Measurements from ENCODE around the gene ERAP2. TPM values are rescaled to one million over a fixed set of nuclear protein-coding genes. Genes with fewer than 3 reads are reported as not detected.

ERAP2 gene
- polyA plus RNA-seq, 1 donor from 2014 or later, result not detected

DNA sequence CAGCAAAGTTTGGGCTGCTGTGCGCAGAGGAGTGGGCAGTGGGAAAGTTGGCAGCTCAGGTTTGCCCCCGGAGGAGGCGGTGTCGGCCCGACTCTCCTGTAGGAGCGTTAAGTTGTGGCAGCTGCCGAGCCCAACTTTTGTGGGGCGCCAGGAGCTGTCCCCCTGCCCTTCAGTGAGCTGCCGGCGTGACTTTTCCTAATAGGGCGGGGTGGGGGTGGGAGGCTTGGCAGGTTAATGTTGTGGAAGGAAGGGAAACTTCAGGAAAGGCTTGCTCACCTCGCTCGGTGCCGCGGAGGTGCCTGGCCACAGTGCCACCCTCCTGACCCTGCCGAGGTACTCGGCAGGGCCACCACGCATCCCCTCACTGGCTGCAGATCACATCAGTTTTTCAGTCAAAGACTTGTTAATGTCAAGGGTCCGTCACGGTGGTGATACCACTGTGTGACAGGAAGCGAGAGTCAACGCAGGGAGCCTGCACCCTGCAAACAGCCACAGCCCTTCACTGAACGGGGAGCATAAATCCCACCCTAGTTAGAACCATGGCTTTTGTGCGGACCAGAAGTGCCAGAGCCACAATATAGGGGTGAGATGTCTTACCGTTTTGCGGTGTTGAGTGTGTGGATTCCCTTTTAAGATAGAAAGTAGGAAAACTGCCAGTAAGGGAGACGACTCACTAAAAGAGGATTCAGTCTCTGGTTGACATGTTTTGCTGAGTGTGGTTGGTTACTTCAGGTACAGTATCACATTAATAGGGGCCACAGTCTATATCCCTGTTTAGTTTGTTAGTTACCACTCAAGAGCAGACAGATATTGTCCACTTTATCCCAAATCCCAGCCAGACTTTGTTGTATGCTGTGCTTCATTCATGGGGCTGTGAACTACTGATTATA is 60.4 kb downstream of the ERAP2 start:
- peak overlapping the region; percentile 92 for H3K4me3 ChIP-seq (ENCODE audit: low read length)
- H3K9me2 ChIP-seq (ENCODE audit: insufficient read depth, low read length), result no peaks in the 10 kb centered on the region
- no peaks in the 10 kb centered on the region for H3F3A ChIP-seq (ENCODE audit: insufficient read depth, low read length, poor library complexity, severe bottlenecking)
- no peaks in the 10 kb centered on the region for H3K36me3 ChIP-seq (ENCODE audit: insufficient read depth, low read length)
- peak overlapping the region; percentile 86 for H3K4me2 ChIP-seq (ENCODE audit: low read length)
- H3K79me2 ChIP-seq (replicated peaks; ENCODE audit: insufficient read depth, low read length), result peaks cover 42% of the 10 kb centered on the region
- H2AFZ ChIP-seq (ENCODE audit: low read depth, low read length), result no peak overlapping the region
- H3K27me3 ChIP-seq (ENCODE audit: insufficient read depth, low read depth, low read length), result no peaks in the 10 kb centered on the region
- peak overlapping the region; percentile 98 for H3K9ac ChIP-seq (ENCODE audit: low read length)
- no peaks in the 10 kb centered on the region for H4K20me1 ChIP-seq (ENCODE audit: insufficient read depth)
- peak overlapping the region; percentile 98 for H3K27ac ChIP-seq (ENCODE audit: low read length)
- no peak for TF ChIP-seq TAF1 (IDR thresholded peaks at IDR 0.05; ENCODE audit: low read depth)
- TF ChIP-seq SMC3 (conservative IDR thresholded peaks at IDR 0.05; ENCODE audit: poor library complexity), result peak; percentile 19
- no peaks in the 10 kb centered on the region for H3K9me3 ChIP-seq (ENCODE audit: low read length)

DNA sequence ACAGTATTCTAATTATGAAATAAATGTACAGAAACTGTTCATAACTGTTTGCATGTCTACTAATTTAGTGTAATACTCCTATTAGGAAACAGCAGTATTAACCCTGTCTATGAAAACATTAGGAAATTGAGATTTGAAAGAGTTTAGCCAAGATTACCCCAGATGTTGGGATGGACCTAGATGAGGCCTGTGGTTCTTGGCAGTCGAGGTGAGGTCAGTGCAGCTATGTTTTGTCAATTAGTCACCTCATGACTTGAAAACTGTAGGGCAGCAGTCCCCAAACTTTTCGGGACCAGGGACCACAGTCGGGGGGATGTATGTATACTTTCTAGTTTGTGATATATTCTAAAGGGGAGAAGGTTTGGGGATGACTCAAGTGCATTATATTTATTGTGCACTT is 64.3 kb downstream of the ERAP2 start:
- no peak overlapping the region for H3K27ac ChIP-seq (ENCODE audit: low read length)
- H3K9me2 ChIP-seq (ENCODE audit: insufficient read depth, low read length), result no peaks in the 10 kb centered on the region
- no peaks in the 10 kb centered on the region for H3F3A ChIP-seq (ENCODE audit: insufficient read depth, low read length, poor library complexity, severe bottlenecking)
- H4K20me1 ChIP-seq (ENCODE audit: insufficient read depth), result no peaks in the 10 kb centered on the region
- H3K36me3 ChIP-seq (ENCODE audit: insufficient read depth, low read length), result no peaks in the 10 kb centered on the region
- no peak overlapping the region for H2AFZ ChIP-seq (ENCODE audit: low read depth, low read length)
- no peak overlapping the region for H3K4me2 ChIP-seq (ENCODE audit: low read length)
- H3K27me3 ChIP-seq (ENCODE audit: insufficient read depth, low read depth, low read length), result no peaks in the 10 kb centered on the region
- H3K79me2 ChIP-seq (replicated peaks; ENCODE audit: insufficient read depth, low read length), result peaks cover 36% of the 10 kb centered on the region
- H3K4me3 ChIP-seq (ENCODE audit: low read length), result no peak overlapping the region
- TF ChIP-seq, protein P1, sequence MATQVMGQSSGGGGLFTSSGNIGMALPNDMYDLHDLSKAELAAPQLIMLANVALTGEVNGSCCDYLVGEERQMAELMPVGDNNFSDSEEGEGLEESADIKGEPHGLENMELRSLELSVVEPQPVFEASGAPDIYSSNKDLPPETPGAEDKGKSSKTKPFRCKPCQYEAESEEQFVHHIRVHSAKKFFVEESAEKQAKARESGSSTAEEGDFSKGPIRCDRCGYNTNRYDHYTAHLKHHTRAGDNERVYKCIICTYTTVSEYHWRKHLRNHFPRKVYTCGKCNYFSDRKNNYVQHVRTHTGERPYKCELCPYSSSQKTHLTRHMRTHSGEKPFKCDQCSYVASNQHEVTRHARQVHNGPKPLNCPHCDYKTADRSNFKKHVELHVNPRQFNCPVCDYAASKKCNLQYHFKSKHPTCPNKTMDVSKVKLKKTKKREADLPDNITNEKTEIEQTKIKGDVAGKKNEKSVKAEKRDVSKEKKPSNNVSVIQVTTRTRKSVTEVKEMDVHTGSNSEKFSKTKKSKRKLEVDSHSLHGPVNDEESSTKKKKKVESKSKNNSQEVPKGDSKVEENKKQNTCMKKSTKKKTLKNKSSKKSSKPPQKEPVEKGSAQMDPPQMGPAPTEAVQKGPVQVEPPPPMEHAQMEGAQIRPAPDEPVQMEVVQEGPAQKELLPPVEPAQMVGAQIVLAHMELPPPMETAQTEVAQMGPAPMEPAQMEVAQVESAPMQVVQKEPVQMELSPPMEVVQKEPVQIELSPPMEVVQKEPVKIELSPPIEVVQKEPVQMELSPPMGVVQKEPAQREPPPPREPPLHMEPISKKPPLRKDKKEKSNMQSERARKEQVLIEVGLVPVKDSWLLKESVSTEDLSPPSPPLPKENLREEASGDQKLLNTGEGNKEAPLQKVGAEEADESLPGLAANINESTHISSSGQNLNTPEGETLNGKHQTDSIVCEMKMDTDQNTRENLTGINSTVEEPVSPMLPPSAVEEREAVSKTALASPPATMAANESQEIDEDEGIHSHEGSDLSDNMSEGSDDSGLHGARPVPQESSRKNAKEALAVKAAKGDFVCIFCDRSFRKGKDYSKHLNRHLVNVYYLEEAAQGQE (IDR thresholded peaks at IDR 0.05; ENCODE audit: borderline replicate concordance), result no peak
- TF ChIP-seq POLR2AphosphoS5 (IDR thresholded peaks at IDR 0.05) (no peak), EZH2 (IDR thresholded peaks at IDR 0.05; ENCODE audit: borderline replicate concordance, insufficient read depth, low read length, poor library complexity, severe bottlenecking) (no peak), RAD21 (conservative IDR thresholded peaks at IDR 0.05) (no peak), TAF1 (IDR thresholded peaks at IDR 0.05; ENCODE audit: low read depth) (no peak), EP300 (conservative IDR thresholded peaks at IDR 0.05; ENCODE audit: poor library complexity, severe bottlenecking) (no peak), MXI1 (conservative IDR thresholded peaks at IDR 0.05; ENCODE audit: poor library complexity, severe bottlenecking) (no peak), SMC3 (conservative IDR thresholded peaks at IDR 0.05; ENCODE audit: poor library complexity) (no peak)
- TF ChIP-seq, protein P2, sequence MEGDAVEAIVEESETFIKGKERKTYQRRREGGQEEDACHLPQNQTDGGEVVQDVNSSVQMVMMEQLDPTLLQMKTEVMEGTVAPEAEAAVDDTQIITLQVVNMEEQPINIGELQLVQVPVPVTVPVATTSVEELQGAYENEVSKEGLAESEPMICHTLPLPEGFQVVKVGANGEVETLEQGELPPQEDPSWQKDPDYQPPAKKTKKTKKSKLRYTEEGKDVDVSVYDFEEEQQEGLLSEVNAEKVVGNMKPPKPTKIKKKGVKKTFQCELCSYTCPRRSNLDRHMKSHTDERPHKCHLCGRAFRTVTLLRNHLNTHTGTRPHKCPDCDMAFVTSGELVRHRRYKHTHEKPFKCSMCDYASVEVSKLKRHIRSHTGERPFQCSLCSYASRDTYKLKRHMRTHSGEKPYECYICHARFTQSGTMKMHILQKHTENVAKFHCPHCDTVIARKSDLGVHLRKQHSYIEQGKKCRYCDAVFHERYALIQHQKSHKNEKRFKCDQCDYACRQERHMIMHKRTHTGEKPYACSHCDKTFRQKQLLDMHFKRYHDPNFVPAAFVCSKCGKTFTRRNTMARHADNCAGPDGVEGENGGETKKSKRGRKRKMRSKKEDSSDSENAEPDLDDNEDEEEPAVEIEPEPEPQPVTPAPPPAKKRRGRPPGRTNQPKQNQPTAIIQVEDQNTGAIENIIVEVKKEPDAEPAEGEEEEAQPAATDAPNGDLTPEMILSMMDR (IDR thresholded peaks at IDR 0.05; ENCODE audit: poor library complexity, severe bottlenecking), result no peak
- H3K9me3 ChIP-seq (ENCODE audit: low read length), result no peaks in the 10 kb centered on the region
- no peak overlapping the region for H3K9ac ChIP-seq (ENCODE audit: low read length)
